Small intestine (tissue), 7 donors: ENCODE measurements around the gene EXPH5. TPM values are rescaled to one million over a fixed set of nuclear protein-coding genes. Genes with fewer than 3 reads are reported as not detected.

Experiments used
- DNase-seq, 2 donors: peaks; one replicate each; pipeline versions ENCODE4 v3.0.0 to v3.0.0-alpha.2; 2013
- FAIRE-seq: peaks from 2 replicates; lab custom pipeline; 2012; peaks lifted over from hg19 to GRCh38; lab: Jason Lieb, UNC
- H3K27ac ChIP-seq, 3 donors: one replicate each; pipeline ENCODE4 v1.5.1; 2013; ENCODE audit warnings: low read length in 2 of 3, mild to moderate bottlenecking in 2 of 3, control low read depth in 1 of 3, inconsistent platforms in 1 of 3, low read depth in 1 of 3, moderate library complexity in 1 of 3
- H3K27me3 ChIP-seq, 3 donors: one replicate each; pipeline ENCODE4 v1.6.1; 2013; ENCODE audit warnings: low read length in 3 of 3, inconsistent platforms in 1 of 3; ENCODE audit not compliant: control insufficient read depth in 3 of 3, insufficient read depth in 3 of 3
- H3K36me3 ChIP-seq, 3 donors: one replicate each; pipeline ENCODE4 v1.6.1; 2013; ENCODE audit warnings: low read length in 3 of 3, inconsistent platforms in 1 of 3, low read depth in 1 of 3, mild to moderate bottlenecking in 1 of 3, moderate library complexity in 1 of 3; ENCODE audit not compliant: control insufficient read depth in 3 of 3, insufficient read depth in 2 of 3
- H3K4me1 ChIP-seq, 3 donors: one replicate each; pipeline ENCODE4 v1.6.1; 2013; ENCODE audit warnings: low read length in 2 of 3, inconsistent platforms in 1 of 3, low read depth in 1 of 3, mild to moderate bottlenecking in 1 of 3, moderate library complexity in 1 of 3; ENCODE audit not compliant: control insufficient read depth in 3 of 3, insufficient read depth in 2 of 3
- H3K4me3 ChIP-seq, 3 donors: one replicate each; pipeline ENCODE4 v1.5.1; 2013; ENCODE audit warnings: low read length in 3 of 3, control low read depth in 1 of 3, inconsistent platforms in 1 of 3, low read depth in 1 of 3, mild to moderate bottlenecking in 1 of 3, moderate library complexity in 1 of 3
- H3K9me3 ChIP-seq, 2 donors: one replicate each; pipeline ENCODE4 v1.6.1; 2013; ENCODE audit warnings: low read depth in 1 of 2, low read length in 1 of 2; ENCODE audit not compliant: control insufficient read depth in 2 of 2, insufficient read depth in 1 of 2
- WGBS, 3 donors: extraction: QIAGEN DNeasy Blood & Tissue Kit; methylation state at CpG; one replicate each; pipeline ENCODE4 v1.1.7; 2013; 5-methylcytosine and 5-hydroxymethylcytosine counted together
- polyA plus RNA-seq, 4 donors: library from polyadenylated mRNA; stranded (reverse) in 3 of 4; unstranded in 1 of 4; fragments of 200-250 nt in 3 of 4; fragments of 120-200 nt in 1 of 4; gene quantifications; one replicate each; pipeline versions ENCODE4 v1.2.1 to v1.2.3, GENCODE V29; 2013
- donor health status: healthy with polysubstance abuse.
- donor health status: control.
- donor health status: control.
- donor health status: Bipolar disorder and iron deficiency.
- donor health status: healthy.

EXPH5 gene
- polyA plus RNA-seq, 4 donors = 0.22 to 1.8 (median 0.60) TPM

- H3K36me3 ChIP-seq = no peaks in the 10 kb centered on the region
- no peak for DNase-seq
- H3K27me3 ChIP-seq = peaks cover 0 to 31% (median 0%) of the 10 kb centered on the region in 3 donors
- WGBS, 3 donors = 83 to 94% (median 89%) methylated on average over 2 of the region's 2 CpGs
- peaks cover 2 to 20% of the 10 kb centered on the region in 2 donors for H3K9me3 ChIP-seq
- no peaks in the 10 kb centered on the region for H3K4me1 ChIP-seq
- no peak overlapping the region for H3K4me3 ChIP-seq
- H3K27ac ChIP-seq = no peak overlapping the region
- no peak for FAIRE-seq
These were observed 35.2 kb upstream of the EXPH5 start for GRCh38 chr11:108628812-108629211.

- Histone ChIP-seq H3K27ac (no peak overlapping the region), H3K9me3 (peaks cover 2 to 20% of the 10 kb centered on the region in 2 donors), H3K36me3 (no peaks in the 10 kb centered on the region), H3K27me3 (peaks cover 0 to 35% (median 0%) of the 10 kb centered on the region in 3 donors), H3K4me1 (no peaks in the 10 kb centered on the region), H3K4me3 (no peak overlapping the region)
- DNase-seq (no peak), FAIRE-seq (no peak)
- WGBS, 3 donors = 93 to 96% (median 95%) methylated on average over 10 of the region's 10 CpGs
These were observed 34.8 kb upstream of the EXPH5 start for GRCh38 chr11:108628326-108628725.

- FAIRE-seq = no peak
- no peaks in the 10 kb centered on the region for H3K36me3 ChIP-seq
- H3K27ac ChIP-seq = no peak overlapping the region
- 42 to 61% (median 58%) methylated on average over 5 of the region's 5 CpGs for WGBS, 3 donors
- no peak overlapping the region for H3K4me3 ChIP-seq
- DNase-seq = peak in 1 of 2 donors; percentile 37
- peaks cover 0 to 33% (median 0%) of the 10 kb centered on the region in 3 donors for H3K27me3 ChIP-seq
- H3K4me1 ChIP-seq = no peaks in the 10 kb centered on the region
- H3K9me3 ChIP-seq = peaks cover under 1 to 14% of the 10 kb centered on the region in 2 donors
These were observed 30.8 kb upstream of the EXPH5 start for GRCh38 chr11:108624196-108624925.

- Histone ChIP-seq H3K4me1 (no peaks in the 10 kb centered on the region), H3K27me3 (peaks cover 0 to 34% (median 0%) of the 10 kb centered on the region in 3 donors), H3K9me3 (no peaks in the 10 kb centered on the region), H3K27ac (no peak overlapping the region), H3K4me3 (no peak overlapping the region), H3K36me3 (no peaks in the 10 kb centered on the region)
- FAIRE-seq = no peak
- no peak for DNase-seq
- WGBS, 3 donors = 78 to 83% (median 80%) methylated on average over 2 of the region's 2 CpGs
These were observed 28.8 kb upstream of the EXPH5 start for GRCh38 chr11:108622341-108622740.

GRCh38 chr11:108620958-108621772 is 27.6 kb upstream of the EXPH5 start:
- Histone ChIP-seq H3K27me3 (peaks cover 0 to 39% (median 0%) of the 10 kb centered on the region in 3 donors), H3K4me3 (no peak overlapping the region), H3K9me3 (no peaks in the 10 kb centered on the region), H3K27ac (no peak overlapping the region), H3K36me3 (no peaks in the 10 kb centered on the region), H3K4me1 (no peaks in the 10 kb centered on the region)
- 69 to 89% (median 79%) methylated on average over 2 of the region's 2 CpGs for WGBS, 3 donors
- FAIRE-seq (peak; percentile 39), DNase-seq (peak; percentile 38 to 45)

GRCh38 chr11:108618529-108618928 is 25.0 kb upstream of the EXPH5 start:
- 85 to 90% (median 88%) methylated on average over 1 of the region's 1 CpG for whole genome bisulfite sequencing, 3 donors
- FAIRE-seq (no peak), DNase-seq (no peak)
- no peaks in the 10 kb centered on the region for H3K9me3 ChIP-seq
- no peaks in the 10 kb centered on the region for H3K36me3 ChIP-seq
- peaks cover 0 to 29% (median 0%) of the 10 kb centered on the region in 3 donors for H3K27me3 ChIP-seq
- H3K4me3 ChIP-seq = no peak overlapping the region
- no peak overlapping the region for H3K27ac ChIP-seq
- no peaks in the 10 kb centered on the region for H3K4me1 ChIP-seq

- WGBS, 3 donors = 74 to 84% (median 82%) methylated on average over 4 of the region's 4 CpGs
- DNase-seq = no peak
These were observed 23.5 kb upstream of the EXPH5 start for GRCh38 chr11:108617055-108617454.

GRCh38 chr11:108616549-108616948 is 23.0 kb upstream of the EXPH5 start:
- DNase-seq = no peak
- WGBS, 3 donors = 75 to 86% (median 83%) methylated on average over 3 of the region's 3 CpGs
- H3K27me3 ChIP-seq = peaks cover 0 to 28% (median 0%) of the 10 kb centered on the region in 3 donors
- no peak overlapping the region for H3K27ac ChIP-seq
- H3K4me3 ChIP-seq = no peak overlapping the region
- no peak for FAIRE-seq
- no peaks in the 10 kb centered on the region for H3K9me3 ChIP-seq
- H3K4me1 ChIP-seq = no peaks in the 10 kb centered on the region
- no peaks in the 10 kb centered on the region for H3K36me3 ChIP-seq

More at GRCh38 chr11:108617055-108617454, 23.5 kb upstream of the EXPH5 start:
- Histone ChIP-seq H3K27ac (no peak overlapping the region), H3K9me3 (no peaks in the 10 kb centered on the region), H3K27me3 (peaks cover 0 to 28% (median 0%) of the 10 kb centered on the region in 3 donors), H3K36me3 (no peaks in the 10 kb centered on the region), H3K4me1 (no peaks in the 10 kb centered on the region), H3K4me3 (no peak overlapping the region)
- FAIRE-seq = no peak
